Activated CD8-positive, alpha-beta memory T cell treated with anti-CD3 and anti-CD28 coated beads, Interleukin-2, amount 10 ng/mL, durations not matched to agents 7 days and 5 days (primary cell): ENCODE results near the gene NOL11. TPM values are rescaled to one million over a fixed set of nuclear protein-coding genes. Genes with fewer than 3 reads are reported as not detected.

ENCODE experiments used
- ATAC-seq: fragments of 150-1000 bp; cut with Tn5 transposase; one replicate; pipeline ENCODE4 v1.10.0; 2021; ENCODE audit warnings: moderate library complexity
- CTCF ChIA-PET: fragments of 350-600 bp; sonication (Branson Sonifier 250); formaldehyde crosslinking; loops from one replicate; lab custom pipeline; 2021; ENCODE audit warnings: antibody characterized with exemption; lab: Charles Lee
- DNase-seq: peaks from one replicate; pipeline ENCODE4 v3.0.0-alpha.2; 2020
- H3K27ac Mint-ChIP-seq: one replicate; pipeline ENCODE4 v1.8.0; 2021; ENCODE audit warnings: mild to moderate bottlenecking, mixed read lengths
- H3K27me3 Mint-ChIP-seq: one replicate; pipeline ENCODE4 v1.8.0; 2021; ENCODE audit warnings: mixed read lengths
- H3K36me3 Mint-ChIP-seq: one replicate; pipeline ENCODE4 v1.8.0; 2021; ENCODE audit warnings: mild to moderate bottlenecking, mixed read lengths
- H3K4me1 Mint-ChIP-seq: one replicate; pipeline ENCODE4 v1.8.0; 2021; ENCODE audit warnings: mixed read lengths
- H3K4me3 Mint-ChIP-seq: one replicate; pipeline ENCODE4 v1.8.0; 2021; ENCODE audit warnings: mild to moderate bottlenecking, moderate library complexity, mixed read lengths
- H3K9me3 Mint-ChIP-seq: one replicate; pipeline ENCODE4 v1.8.0; 2022; ENCODE audit warnings: low read depth, mixed read lengths
- total RNA-seq, 2 experiments: library from RNA; stranded (reverse); gene quantifications; one replicate each; pipeline ENCODE4 v1.2.3, GENCODE V29; 2021

The NOL11 gene
- total RNA-seq, 2 experiments from 2014 or later = 46.8 to 64.7 TPM

GRCh38 chr17:67784364-67785121, 66.8 kb downstream of the NOL11 start:
- H3K9me3 Mint-ChIP-seq = no peaks in the 10 kb centered on the region
- CTCF ChIA-PET = no interaction called here

GRCh38 chr17:67785122-67785477, 67.4 kb downstream of the NOL11 start:
- CTCF ChIA-PET = no interaction called here
- ATAC-seq = no peak
- DNase-seq = no peak
- Mint-ChIP-seq H3K27me3 (peaks cover 18% of the 10 kb centered on the region), H3K4me3 (no peak overlapping the region), H3K9me3 (no peaks in the 10 kb centered on the region), H3K4me1 (no peaks in the 10 kb centered on the region), H3K27ac (no peak overlapping the region), H3K36me3 (no peaks in the 10 kb centered on the region)

More at GRCh38 chr17:67784364-67785121, 66.8 kb downstream of the NOL11 start:
- DNase-seq (no peak), ATAC-seq (no peak)
- Mint-ChIP-seq H3K4me1 (no peaks in the 10 kb centered on the region), H3K36me3 (no peaks in the 10 kb centered on the region), H3K27ac (no peak overlapping the region), H3K4me3 (no peak overlapping the region), H3K27me3 (peaks cover 18% of the 10 kb centered on the region)

GRCh38 chr17:67785504-67785903, 67.8 kb downstream of the NOL11 start:
- DNase-seq (no peak), ATAC-seq (no peak)
- no peak overlapping the region for H3K4me3 Mint-ChIP-seq
- H3K36me3 Mint-ChIP-seq = no peaks in the 10 kb centered on the region
- H3K4me1 Mint-ChIP-seq = no peaks in the 10 kb centered on the region
- CTCF ChIA-PET = no interaction called here
- peaks cover 18% of the 10 kb centered on the region for H3K27me3 Mint-ChIP-seq
- no peaks in the 10 kb centered on the region for H3K9me3 Mint-ChIP-seq
- no peak overlapping the region for H3K27ac Mint-ChIP-seq

Other genes starting within 250 kb of the NOL11 start
- gene BPTF, start 107.6 kb downstream of the NOL11 start, total RNA-seq = 100 to 1,000 TPM in 1 of 2 experiments, 10 to 100 TPM in 1; 89.3 to 101 TPM